Rectal smooth muscle tissue (tissue), 1 donor: ENCODE data around the gene PRTN3.
A peak's percentile ranks its signal among the peaks of the same experiment; 100 is the strongest.

Source experiments
- H3K27ac ChIP-seq: one replicate; pipeline ENCODE4 v1.7.0; 2013; ENCODE audit warnings: low read depth, low read length, inconsistent platforms
- H3K27me3 ChIP-seq: one replicate; pipeline ENCODE4 v1.7.0; 2013; ENCODE audit warnings: low read length; ENCODE audit not compliant: control insufficient read depth, insufficient read depth
- H3K36me3 ChIP-seq: one replicate; pipeline ENCODE4 v1.7.0; 2013; ENCODE audit warnings: low read length; ENCODE audit not compliant: control insufficient read depth, insufficient read depth
- H3K4me1 ChIP-seq: one replicate; pipeline ENCODE4 v1.7.0; 2013; ENCODE audit warnings: low read length; ENCODE audit not compliant: control insufficient read depth, insufficient read depth
- H3K4me3 ChIP-seq: one replicate; pipeline ENCODE4 v1.7.0; 2013; ENCODE audit warnings: low read length
- H3K9ac ChIP-seq: one replicate; pipeline ENCODE4 v1.7.0; 2013; ENCODE audit warnings: low read length

The PRTN3 gene

GRCh38 chr19:840519-841206 is at the start of gene PRTN3:
TSS of gene PRTN3 (plus strand) at chr19:840999. CDS start at chr19:841009, 10 bp downstream.
- no peak within 1 kb of the TSS for H3K27ac ChIP-seq
- peaks cover 30% of the 10 kb centered on the region for H3K27me3 ChIP-seq
- no peak within 1 kb of the TSS for H3K4me3 ChIP-seq

GRCh38 chr19:791007-791566 is 49.7 kb upstream of the PRTN3 start:
- Histone ChIP-seq H3K4me3 (no peak overlapping the region), H3K36me3 (no peaks in the 10 kb centered on the region), H3K4me1 (no peaks in the 10 kb centered on the region), H3K27ac (no peak overlapping the region), H3K27me3 (no peaks in the 10 kb centered on the region), H3K9ac (no peak overlapping the region)

More at GRCh38 chr19:840519-841206, at the start of gene PRTN3:
- Histone ChIP-seq H3K36me3 (no peaks in the 10 kb centered on the region), H3K4me1 (no peaks in the 10 kb centered on the region), H3K9ac (no peak within 1 kb of the TSS)

GRCh38 chr19:791567-792305 is 49.1 kb upstream of the PRTN3 start:
- Histone ChIP-seq H3K36me3 (no peaks in the 10 kb centered on the region), H3K27ac (no peak overlapping the region), H3K4me3 (no peak overlapping the region), H3K27me3 (no peaks in the 10 kb centered on the region), H3K4me1 (no peaks in the 10 kb centered on the region), H3K9ac (no peak overlapping the region)

GRCh38 chr19:792306-792885 is 48.4 kb upstream of the PRTN3 start:
- H3K27ac ChIP-seq: no peak overlapping the region
- no peaks in the 10 kb centered on the region for H3K4me1 ChIP-seq
- no peaks in the 10 kb centered on the region for H3K36me3 ChIP-seq
- H3K9ac ChIP-seq: no peak overlapping the region
- no peak overlapping the region for H3K4me3 ChIP-seq
- H3K27me3 ChIP-seq: no peaks in the 10 kb centered on the region

- no peaks in the 10 kb centered on the region for H3K27me3 ChIP-seq
- no peaks in the 10 kb centered on the region for H3K36me3 ChIP-seq
- no peak overlapping the region for H3K27ac ChIP-seq
- H3K4me3 ChIP-seq: no peak overlapping the region
- H3K9ac ChIP-seq: no peak overlapping the region
- H3K4me1 ChIP-seq: peaks cover 4% of the 10 kb centered on the region
These were observed 47.0 kb upstream of the PRTN3 start for GRCh38 chr19:793806-794205.

GRCh38 chr19:795073-795611 is 45.7 kb upstream of the PRTN3 start:
- peaks cover under 1% of the 10 kb centered on the region for H3K36me3 ChIP-seq
- no peak overlapping the region for H3K27ac ChIP-seq
- no peak overlapping the region for H3K4me3 ChIP-seq
- no peaks in the 10 kb centered on the region for H3K27me3 ChIP-seq
- H3K9ac ChIP-seq: no peak overlapping the region
- H3K4me1 ChIP-seq: peaks cover 16% of the 10 kb centered on the region

GRCh38 chr19:795691-796581 is 44.9 kb upstream of the PRTN3 start:
- H3K4me1 ChIP-seq: peaks cover 24% of the 10 kb centered on the region
- H3K9ac ChIP-seq: no peak overlapping the region
- no peak overlapping the region for H3K27ac ChIP-seq
- no peaks in the 10 kb centered on the region for H3K27me3 ChIP-seq
- peaks cover 4% of the 10 kb centered on the region for H3K36me3 ChIP-seq
- H3K4me3 ChIP-seq: peak overlapping the region; percentile 87

GRCh38 chr19:796692-797527 is 43.9 kb upstream of the PRTN3 start, which contains the start of gene PTBP1:
TSS of gene PTBP1 (plus strand) at chr19:797452. CDS start at chr19:797498, 46 bp downstream.
- Histone ChIP-seq H3K27me3 (no peaks in the 10 kb centered on the region), H3K36me3 (peaks cover 4% of the 10 kb centered on the region), H3K4me1 (peaks cover 34% of the 10 kb centered on the region), H3K9ac (peak within 1 kb of the TSS; percentile 49), H3K27ac (peak within 1 kb of the TSS; percentile 90), H3K4me3 (peak within 1 kb of the TSS; percentile 87)

- H3K36me3 ChIP-seq: peaks cover 4% of the 10 kb centered on the region
- H3K4me1 ChIP-seq: peaks cover 39% of the 10 kb centered on the region
- H3K4me3 ChIP-seq: peak overlapping the region; percentile 87
- peak overlapping the region; percentile 90 for H3K27ac ChIP-seq
- no peaks in the 10 kb centered on the region for H3K27me3 ChIP-seq
- peak overlapping the region; percentile 49 for H3K9ac ChIP-seq
These were observed 43.0 kb upstream of the PRTN3 start for GRCh38 chr19:797528-798414.

GRCh38 chr19:798415-799075 is 42.3 kb upstream of the PRTN3 start:
- Histone ChIP-seq H3K4me1 (peaks cover 42% of the 10 kb centered on the region), H3K27ac (peak overlapping the region; percentile 77), H3K27me3 (no peaks in the 10 kb centered on the region), H3K36me3 (peaks cover 4% of the 10 kb centered on the region), H3K4me3 (peak overlapping the region; percentile 87), H3K9ac (peak overlapping the region; percentile 49)
